Body of pancreas (tissue), 4 donors: ENCODE data around the gene ARHGAP4. TPM values are rescaled to one million over a fixed set of nuclear protein-coding genes. Genes with fewer than 3 reads are reported as not detected.

Experiments
- ATAC-seq: fragments of 150-250 bp; one replicate; pipeline ENCODE4 v1.9.1; 2016
- DNase-seq, 4 donors: peaks; one replicate each; pipeline ENCODE4 v3.0.0-alpha.2; 2019
- H3K27ac ChIP-seq, 4 donors: fragments of 200-600 bp; sonication (generic); 1 replicate in 3 of 4; 2 replicates in 1 of 4; pipeline versions ENCODE4 v1.5.1 to v1.6.1; 2016 to 2019; ENCODE audit warnings: mild to moderate bottlenecking in 1 of 4, mixed read lengths in 1 of 4, moderate library complexity in 1 of 4
- H3K27me3 ChIP-seq, 2 donors: fragments of 200-600 bp; sonication (generic); one replicate each; pipeline ENCODE4 v1.6.0; 2016; ENCODE audit warnings: mild to moderate bottlenecking in 1 of 2
- H3K36me3 ChIP-seq, 2 donors: fragments of 200-600 bp; sonication (generic); replicated peaks in 1 of 2; 2 replicates each; pipeline ENCODE4 v1.5.1; 2016; ENCODE audit warnings: low read depth in 2 of 2; ENCODE audit not compliant: insufficient read depth in 1 of 2
- H3K4me1 ChIP-seq: fragments of 200-600 bp; sonication (generic); one replicate; pipeline ENCODE4 v1.6.0; 2016
- H3K4me3 ChIP-seq, 2 donors: fragments of 200-600 bp; sonication (generic); 1 replicate in 1 of 2; 2 replicates in 1 of 2; pipeline ENCODE4 v1.5.1; 2016 to 2019
- H3K9me3 ChIP-seq, 3 donors: fragments of 200-600 bp; sonication (generic); 1 replicate in 2 of 3; 2 replicates in 1 of 3; pipeline ENCODE4 v1.5.1; 2016
- CTCF ChIP-seq, 7 experiments: fragments of 450-650 bp in 4 of 7; fragments of 200-600 bp in 3 of 7; sonication (generic) in 3 of 7; IDR thresholded peaks; one replicate each; pipeline ENCODE4 v1.5.1; 2016 to 2019; ENCODE audit warnings: antibody characterized with exemption in 7 of 7
- POLR2A ChIP-seq, 3 donors: fragments of 450-650 bp; IDR thresholded peaks; one replicate each; pipeline ENCODE4 v1.6.1; 2016; ENCODE audit warnings: antibody characterized with exemption in 3 of 3, mild to moderate bottlenecking in 2 of 3
- WGBS, 2 donors: methylation state at CpG; one replicate each; pipeline ENCODE4 v1.1.5; 2017; 5-methylcytosine and 5-hydroxymethylcytosine counted together
- intact Hi-C: fragments of 100-400 bp; cut with DNase I; formaldehyde crosslinking; loops from one replicate; pipeline ENCODE4 v1.15.1; 2023
- total RNA-seq, 2 donors: library from RNA; depleted of rRNA; stranded (reverse); fragments of >200 nt; gene quantifications; one replicate each; pipeline ENCODE4 v1.1.0, GENCODE V29; 2016

ARHGAP4 gene
- total RNA-seq, 2 donors from 2014 or later: 8.6 to 16.6 TPM

GRCh38 chrX:153969904-153970356, 43.9 kb upstream of the ARHGAP4 start:
- Histone ChIP-seq H3K4me1 (peaks cover 61% of the 10 kb centered on the region), H3K9me3 (no peaks in the 10 kb centered on the region), H3K27ac (peak overlapping the region in 3 of 4 donors; percentile 94 to 98 (median 95)), H3K27me3 (no peaks in the 10 kb centered on the region), H3K36me3 (no peaks in the 10 kb centered on the region), H3K4me3 (peak overlapping the region; percentile 80 to 95)
- TF ChIP-seq POLR2A (IDR thresholded peaks at IDR 0.05): no peak
- TF ChIP-seq CTCF (IDR thresholded peaks at IDR 0.05): no peak
- DNase-seq (no peak), ATAC-seq (no peak)
- WGBS, 2 donors: 0 to 1% methylated on average over 3 to 22 of the region's 26 CpGs
- intact Hi-C loops: no loop called here

- no peak for ATAC-seq
- 13% methylated on average over 19 of the region's 25 CpGs; no CpG with 5 or more reads in 1 of the 2 donors for WGBS, 2 donors
- no peak for DNase-seq
- Histone ChIP-seq H3K4me3 (peak overlapping the region in 1 of 2 donors; percentile 95), H3K27ac (peak overlapping the region in 3 of 4 donors; percentile 94 to 98 (median 95)), H3K9me3 (no peaks in the 10 kb centered on the region), H3K36me3 (no peaks in the 10 kb centered on the region), H3K27me3 (no peaks in the 10 kb centered on the region), H3K4me1 (peaks cover 56% of the 10 kb centered on the region)
- TF ChIP-seq CTCF (IDR thresholded peaks at IDR 0.05): no peak
- TF ChIP-seq POLR2A (IDR thresholded peaks at IDR 0.05): no peak
- intact Hi-C loops: no loop called here
Measured at GRCh38 chrX:153969125-153969903, 43.2 kb upstream of the ARHGAP4 start.

- ATAC-seq: no peak
- no peaks in the 10 kb centered on the region for H3K36me3 ChIP-seq
- 8 to 32% methylated on average over 6 to 8 of the region's 12 CpGs for WGBS, 2 donors
- DNase-seq: no peak
- peaks cover 50% of the 10 kb centered on the region for H3K4me1 ChIP-seq
- no peaks in the 10 kb centered on the region for H3K27me3 ChIP-seq
- H3K4me3 ChIP-seq: no peak overlapping the region
- intact Hi-C loops: no loop called here
- H3K27ac ChIP-seq: peak overlapping the region in 2 of 4 donors; percentile 95 to 98
- TF ChIP-seq POLR2A (IDR thresholded peaks at IDR 0.05): no peak
- TF ChIP-seq CTCF (IDR thresholded peaks at IDR 0.05): no peak
- H3K9me3 ChIP-seq: no peaks in the 10 kb centered on the region
Measured at GRCh38 chrX:153968754-153969124, 42.7 kb upstream of the ARHGAP4 start.

GRCh38 chrX:153968255-153968654, 42.2 kb upstream of the ARHGAP4 start:
- Histone ChIP-seq H3K4me3 (no peak overlapping the region), H3K9me3 (no peaks in the 10 kb centered on the region), H3K27ac (peak overlapping the region in 2 of 4 donors; percentile 61 to 95), H3K36me3 (no peaks in the 10 kb centered on the region), H3K4me1 (peaks cover 49% of the 10 kb centered on the region), H3K27me3 (no peaks in the 10 kb centered on the region)
- no peak for TF ChIP-seq POLR2A (IDR thresholded peaks at IDR 0.05)
- no peak for TF ChIP-seq CTCF (IDR thresholded peaks at IDR 0.05)
- 18 to 60% methylated on average over 3 of the region's 9 CpGs for WGBS, 2 donors
- DNase-seq (no peak), ATAC-seq (no peak)
- intact Hi-C loops: no loop called here
